H9 (cell line): ENCODE data around the gene MBD2. TPM values are rescaled to one million over a fixed set of nuclear protein-coding genes. Genes with fewer than 3 reads are reported as not detected.

Experiments used
- DNase-seq: peaks from one replicate; pipeline ENCODE4 v3.0.0-alpha.2; 2017
- H2AFZ ChIP-seq: one replicate; pipeline ENCODE4 v1.6.1; 2013; ENCODE audit warnings: mild to moderate bottlenecking, low read length, control low read depth, moderate library complexity
- H2AK5ac ChIP-seq: 2 replicates; pipeline ENCODE4 v1.6.1; 2013; ENCODE audit warnings: low read length, control low read depth, mixed read lengths; ENCODE audit not compliant: insufficient read length
- H2BK120ac ChIP-seq: one replicate; pipeline ENCODE4 v1.6.1; 2013; ENCODE audit warnings: low read depth, mild to moderate bottlenecking, low read length, control low read depth, inconsistent platforms; ENCODE audit not compliant: poor library complexity, severe bottlenecking
- H2BK12ac ChIP-seq: 2 replicates; pipeline ENCODE4 v1.6.1; 2013; ENCODE audit warnings: low read length, control low read depth, mixed read lengths, low read depth; ENCODE audit not compliant: insufficient read length
- H2BK15ac ChIP-seq: 2 replicates; pipeline ENCODE4 v1.6.1; 2013; ENCODE audit warnings: low read depth, low read length, control low read depth
- H2BK20ac ChIP-seq: one replicate; pipeline ENCODE4 v1.6.1; 2013; ENCODE audit warnings: low read depth, mild to moderate bottlenecking, low read length, control low read depth, inconsistent platforms; ENCODE audit not compliant: poor library complexity, severe bottlenecking
- H2BK5ac ChIP-seq: 2 replicates; pipeline ENCODE4 v1.6.1; 2013; ENCODE audit warnings: low read length, control low read depth, mixed read lengths; ENCODE audit not compliant: insufficient read length
- H3K14ac ChIP-seq: 2 replicates; pipeline ENCODE4 v1.6.1; 2013; ENCODE audit warnings: low read length, control low read depth; ENCODE audit not compliant: insufficient read depth
- H3K18ac ChIP-seq: 2 replicates; pipeline ENCODE4 v1.6.1; 2013; ENCODE audit warnings: low read depth, mild to moderate bottlenecking, mixed read lengths, low read length, control low read depth; ENCODE audit not compliant: insufficient read length
- H3K23ac ChIP-seq: 2 replicates; pipeline ENCODE4 v1.6.1; 2013; ENCODE audit warnings: low read length, control low read depth, mixed read lengths, low read depth; ENCODE audit not compliant: insufficient read length
- H3K23me2 ChIP-seq: 2 replicates; pipeline ENCODE4 v1.6.1; 2013; ENCODE audit warnings: low read depth, mild to moderate bottlenecking, mixed read lengths, low read length, control low read depth; ENCODE audit not compliant: insufficient read length, poor library complexity, severe bottlenecking
- H3K27ac ChIP-seq: 2 replicates; pipeline ENCODE4 v1.5.1; 2013; ENCODE audit warnings: low read length, control low read depth, mixed read lengths, low read depth; ENCODE audit not compliant: insufficient read length
- H3K27me3 ChIP-seq: 2 replicates; pipeline ENCODE4 v1.6.1; 2013; ENCODE audit warnings: low read length, control low read depth, inconsistent platforms; ENCODE audit not compliant: insufficient read depth
- H3K4ac ChIP-seq: 2 replicates; pipeline ENCODE4 v1.6.1; 2013; ENCODE audit warnings: low read depth, mild to moderate bottlenecking, control low read depth, inconsistent platforms, low read length, moderate library complexity
- H3K4me1 ChIP-seq: 2 replicates; pipeline ENCODE4 v1.6.1; 2013; ENCODE audit warnings: low read length, control low read depth, inconsistent platforms; ENCODE audit not compliant: insufficient read depth
- H3K4me2 ChIP-seq: 2 replicates; pipeline ENCODE4 v1.6.1; 2013; ENCODE audit warnings: low read length, control low read depth, mixed read lengths; ENCODE audit not compliant: insufficient read length, insufficient read depth
- H3K56ac ChIP-seq: 2 replicates; pipeline ENCODE4 v1.6.1; 2013; ENCODE audit warnings: low read depth, mild to moderate bottlenecking, mixed read lengths, low read length, control low read depth; ENCODE audit not compliant: insufficient read length
- H3K79me1 ChIP-seq: 2 replicates; pipeline ENCODE4 v1.6.1; 2013; ENCODE audit warnings: low read depth, mild to moderate bottlenecking, moderate library complexity, low read length, control low read depth, inconsistent platforms; ENCODE audit not compliant: insufficient read depth, poor library complexity, severe bottlenecking
- H3K79me2 ChIP-seq: 2 replicates; pipeline ENCODE4 v1.6.1; 2013; ENCODE audit warnings: low read length, control low read depth, inconsistent platforms; ENCODE audit not compliant: insufficient read depth
- H3K9ac ChIP-seq: 2 replicates; pipeline ENCODE4 v1.6.1; 2013; ENCODE audit warnings: low read length, control low read depth, mixed read lengths; ENCODE audit not compliant: insufficient read length; ENCODE audit errors: extremely low read depth
- H3K9me3 ChIP-seq: one replicate; pipeline ENCODE4 v1.6.1; 2013; ENCODE audit warnings: low read depth, low read length, inconsistent platforms; ENCODE audit not compliant: control insufficient read depth
- H3T11ph ChIP-seq: one replicate; pipeline ENCODE4 v1.6.1; 2013; ENCODE audit warnings: mild to moderate bottlenecking, low read length, control low read depth, inconsistent platforms
- H4K20me1 ChIP-seq: one replicate; pipeline ENCODE4 v1.6.1; 2013; ENCODE audit not compliant: control insufficient read depth, insufficient read length, insufficient read depth
- H4K5ac ChIP-seq: 2 replicates; pipeline ENCODE4 v1.6.1; 2013; ENCODE audit warnings: low read depth, mild to moderate bottlenecking, mixed read lengths, low read length, control low read depth; ENCODE audit not compliant: insufficient read length
- H4K8ac ChIP-seq: replicated peaks from 2 replicates; pipeline ENCODE4 v1.6.1; 2013; ENCODE audit warnings: low read length, control low read depth, mixed read lengths, low read depth; ENCODE audit not compliant: insufficient read length
- H4K91ac ChIP-seq: 2 replicates; pipeline ENCODE4 v1.6.1; 2013; ENCODE audit warnings: low read depth, mild to moderate bottlenecking, moderate library complexity, mixed read lengths, low read length, control low read depth; ENCODE audit not compliant: insufficient read length
- H3K27ac Mint-ChIP-seq, 3 experiments: 2 replicates in 2 of 3; 3 replicates in 1 of 3; pipeline ENCODE4 v1.8.0; 2020 to 2021; ENCODE audit warnings: mixed read lengths in 3 of 3, mild to moderate bottlenecking in 1 of 3, moderate library complexity in 1 of 3
- H3K27me3 Mint-ChIP-seq: 2 replicates; pipeline ENCODE4 v1.8.0; 2021; ENCODE audit warnings: low read depth, mild to moderate bottlenecking, moderate library complexity, mixed read lengths
- H3K36me3 Mint-ChIP-seq, 3 experiments: 2 replicates in 2 of 3; 3 replicates in 1 of 3; pipeline ENCODE4 v1.8.0; 2020 to 2021; ENCODE audit warnings: low read depth in 3 of 3, mixed read lengths in 3 of 3; ENCODE audit not compliant: insufficient read depth in 1 of 3
- H3K4me1 Mint-ChIP-seq, 2 experiments: 2 replicates each; pipeline ENCODE4 v1.8.0; 2020; ENCODE audit warnings: mixed read lengths in 2 of 2
- H3K4me3 Mint-ChIP-seq, 2 experiments: 2 replicates in 1 of 2; 3 replicates in 1 of 2; pipeline ENCODE4 v1.8.0; 2020 to 2021; ENCODE audit warnings: mild to moderate bottlenecking in 2 of 2, mixed read lengths in 2 of 2, moderate library complexity in 1 of 2
- H3K9me3 Mint-ChIP-seq, 2 experiments: 2 replicates in 1 of 2; 3 replicates in 1 of 2; pipeline ENCODE4 v1.8.0; 2020; ENCODE audit warnings: mild to moderate bottlenecking in 2 of 2, mixed read lengths in 2 of 2, moderate library complexity in 1 of 2
- WGBS: extraction: QIAGEN DNeasy Blood & Tissue Kit; methylation state at CpG from one replicate; pipeline ENCODE4 v1.1.7; 2013; ENCODE audit warnings: missing lambda C conversion rate, low lambda C conversion rate, mixed read lengths; ENCODE audit not compliant: insufficient read length; ENCODE audit errors: extremely low coverage; 5-methylcytosine and 5-hydroxymethylcytosine counted together
- total RNA-seq: library from RNA; stranded (reverse); gene quantifications from 2 replicates; pipeline ENCODE4 v1.2.1, GENCODE V29; 2021
- TF ChIP-seq, protein P1 (sequence below): fragments of 200-600 bp; sonication (generic); conservative IDR thresholded peaks from 3 replicates; pipeline ENCODE4 v1.8.0; 2021; ENCODE audit warnings: antibody characterized with exemption, mild to moderate bottlenecking

Gene MBD2
- total RNA-seq, 1 experiment from 2014 or later = 34.0 TPM

DNA sequence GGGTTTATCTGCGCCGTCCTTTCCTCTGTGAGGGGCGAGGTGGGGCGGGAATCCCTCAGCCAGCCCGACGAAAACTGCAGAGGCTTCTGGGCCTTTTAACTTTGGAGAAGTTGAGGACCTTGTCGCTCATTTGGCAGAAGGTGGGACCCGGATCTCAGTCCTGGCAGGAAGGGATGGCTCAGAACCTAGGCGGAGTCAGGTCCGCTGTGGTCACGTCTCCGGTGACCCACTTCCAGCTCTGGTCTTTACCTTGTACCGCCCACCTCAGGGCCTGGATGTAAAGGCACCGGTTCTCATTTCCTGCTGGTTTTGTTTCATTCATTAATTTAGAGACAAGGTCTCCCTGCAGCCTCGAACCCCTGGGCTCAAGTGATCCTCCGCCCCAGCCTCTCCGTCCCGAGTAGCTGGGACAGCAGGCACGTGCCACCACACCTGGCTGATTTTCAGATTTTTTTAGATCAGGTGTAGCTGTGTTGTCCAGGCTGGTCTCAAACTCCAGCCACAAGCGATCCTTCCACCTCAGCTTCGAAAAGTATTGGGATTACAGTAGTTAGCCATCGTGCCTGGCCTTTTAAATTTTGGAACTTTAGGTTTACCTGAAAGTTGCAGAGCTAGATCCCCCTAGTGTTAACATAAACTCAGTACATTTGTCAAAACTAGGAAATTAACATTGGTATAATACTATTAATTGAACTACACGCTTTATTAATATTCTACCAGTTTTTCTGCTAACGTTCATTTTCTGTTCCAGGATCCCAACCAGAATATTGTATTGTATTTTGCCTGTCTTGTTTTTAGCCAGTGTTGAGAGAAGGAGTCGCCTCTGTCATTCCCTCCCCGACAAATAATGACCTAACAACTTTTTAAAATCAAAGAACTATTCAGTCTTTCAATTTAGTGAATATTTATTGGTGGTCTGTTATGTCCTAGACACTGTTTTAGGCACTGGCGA is 45.7 kb upstream of the MBD2 start:
- no peak overlapping the region for H2AFZ ChIP-seq
- H3K14ac ChIP-seq = peak overlapping the region; percentile 71
- H3K27me3 ChIP-seq = no peaks in the 10 kb centered on the region
- Mint-ChIP-seq H3K27me3 (no peaks in the 10 kb centered on the region), H3K4me3 (peak overlapping the region; percentile 81 to 91), H3K27ac (peak overlapping the region; percentile 90 to 99 (median 97)), H3K4me1 (peaks cover 15 to 19% of the 10 kb centered on the region in 2 experiments), H3K9me3 (peaks cover 0 to 3% of the 10 kb centered on the region in 2 experiments; a peak in 1 of 5 replicates), H3K36me3 (peaks cover 1 to 20% (median 6%) of the 10 kb centered on the region in 3 experiments; a peak in 5 of 7 replicates)
- no peak overlapping the region for H2AK5ac ChIP-seq
- no peak overlapping the region for H3K23ac ChIP-seq
- H3K18ac ChIP-seq = peak overlapping the region; percentile 94
- no peaks in the 10 kb centered on the region for H4K20me1 ChIP-seq
- H3K23me2 ChIP-seq = peaks cover 7% of the 10 kb centered on the region
- peak overlapping the region; percentile 72 for H3K4me2 ChIP-seq
- TF ChIP-seq, protein P1, sequence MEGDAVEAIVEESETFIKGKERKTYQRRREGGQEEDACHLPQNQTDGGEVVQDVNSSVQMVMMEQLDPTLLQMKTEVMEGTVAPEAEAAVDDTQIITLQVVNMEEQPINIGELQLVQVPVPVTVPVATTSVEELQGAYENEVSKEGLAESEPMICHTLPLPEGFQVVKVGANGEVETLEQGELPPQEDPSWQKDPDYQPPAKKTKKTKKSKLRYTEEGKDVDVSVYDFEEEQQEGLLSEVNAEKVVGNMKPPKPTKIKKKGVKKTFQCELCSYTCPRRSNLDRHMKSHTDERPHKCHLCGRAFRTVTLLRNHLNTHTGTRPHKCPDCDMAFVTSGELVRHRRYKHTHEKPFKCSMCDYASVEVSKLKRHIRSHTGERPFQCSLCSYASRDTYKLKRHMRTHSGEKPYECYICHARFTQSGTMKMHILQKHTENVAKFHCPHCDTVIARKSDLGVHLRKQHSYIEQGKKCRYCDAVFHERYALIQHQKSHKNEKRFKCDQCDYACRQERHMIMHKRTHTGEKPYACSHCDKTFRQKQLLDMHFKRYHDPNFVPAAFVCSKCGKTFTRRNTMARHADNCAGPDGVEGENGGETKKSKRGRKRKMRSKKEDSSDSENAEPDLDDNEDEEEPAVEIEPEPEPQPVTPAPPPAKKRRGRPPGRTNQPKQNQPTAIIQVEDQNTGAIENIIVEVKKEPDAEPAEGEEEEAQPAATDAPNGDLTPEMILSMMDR = peak; percentile 61
- H2BK20ac ChIP-seq = no peak overlapping the region
- peak overlapping the region; percentile 24 for H3K27ac ChIP-seq
- H3K4ac ChIP-seq = no peak overlapping the region; the same call in 1 of the 2 replicates
- H3K79me2 ChIP-seq = no peaks in the 10 kb centered on the region; the same call in 1 of the 2 replicates
- H4K5ac ChIP-seq = no peak overlapping the region
- H3K9ac ChIP-seq = peak overlapping the region; percentile 21
- no peak overlapping the region for H2BK120ac ChIP-seq
- no peak overlapping the region for H3K56ac ChIP-seq
- H4K91ac ChIP-seq = no peak overlapping the region
- no peak overlapping the region for H2BK15ac ChIP-seq
- no peaks in the 10 kb centered on the region for H3K4me1 ChIP-seq
- no peak overlapping the region for H3T11ph ChIP-seq
- peak; percentile 86 for DNase-seq
- no peak overlapping the region for H2BK5ac ChIP-seq
- H4K8ac ChIP-seq = no peak overlapping the region
- no peaks in the 10 kb centered on the region for H3K9me3 ChIP-seq
- WGBS = no CpG with 5 or more reads among the region's 27 CpGs
- H2BK12ac ChIP-seq = no peak overlapping the region
- no peaks in the 10 kb centered on the region for H3K79me1 ChIP-seq
